Muscle layer of colon (tissue), 2 donors: ENCODE data around the gene ABCA3.
"Not testable (repeated sequence)": the region's sequence is repeated elsewhere in the genome, so short reads cannot be mapped to it uniquely, and the experiment has no call there.

Source experiments
- H3K27ac ChIP-seq: one replicate; pipeline ENCODE4 v1.7.0; 2013; ENCODE audit warnings: low read depth, mild to moderate bottlenecking, low read length, moderate library complexity
- H3K27me3 ChIP-seq, 2 donors: one replicate each; pipeline ENCODE4 v1.7.0; 2013; ENCODE audit warnings: low read length in 2 of 2, mild to moderate bottlenecking in 2 of 2; ENCODE audit not compliant: insufficient read depth in 2 of 2, control insufficient read depth in 1 of 2
- H3K36me3 ChIP-seq: one replicate; pipeline ENCODE4 v1.7.0; 2013; ENCODE audit warnings: mild to moderate bottlenecking, low read length; ENCODE audit not compliant: insufficient read depth
- H3K4me1 ChIP-seq: one replicate; pipeline ENCODE4 v1.7.0; 2013; ENCODE audit warnings: mild to moderate bottlenecking, low read length; ENCODE audit not compliant: insufficient read depth
- H3K4me3 ChIP-seq, 2 donors: one replicate each; pipeline ENCODE4 v1.7.0; 2013; ENCODE audit warnings: low read length in 2 of 2, low read depth in 1 of 2, mild to moderate bottlenecking in 1 of 2, moderate library complexity in 1 of 2
- H3K9ac ChIP-seq: one replicate; pipeline ENCODE4 v1.7.0; 2013; ENCODE audit warnings: low read length
- H3K9me3 ChIP-seq: one replicate; pipeline ENCODE4 v1.7.0; 2013; ENCODE audit warnings: mild to moderate bottlenecking, low read length
- donor health status: abdominal sarcoma.
- donor health status: Adenocarcinoma of cecum.

Gene ABCA3

GRCh38 chr16:2243781-2244180 lies 96.7 kb downstream of the ABCA3 start:
- Histone ChIP-seq H3K36me3 (peaks cover 50% of the 10 kb centered on the region), H3K4me3 (no peak overlapping the region), H3K27me3 (no peaks in the 10 kb centered on the region), H3K9me3 (no peaks in the 10 kb centered on the region), H3K27ac (no peak overlapping the region), H3K4me1 (no peaks in the 10 kb centered on the region), H3K9ac (no peak overlapping the region)

GRCh38 chr16:2243031-2243528 lies 97.4 kb downstream of the ABCA3 start:
- Histone ChIP-seq H3K27me3 (peaks cover 0 to 4% of the 10 kb centered on the region in 2 donors), H3K27ac (no peak overlapping the region), H3K9me3 (no peaks in the 10 kb centered on the region), H3K4me1 (no peaks in the 10 kb centered on the region), H3K9ac (no peak overlapping the region), H3K36me3 (peaks cover 50% of the 10 kb centered on the region), H3K4me3 (no peak overlapping the region)

- Histone ChIP-seq H3K9me3 (no peaks in the 10 kb centered on the region), H3K9ac (no peak overlapping the region), H3K4me1 (no peaks in the 10 kb centered on the region), H3K4me3 (no peak overlapping the region), H3K27me3 (peaks cover 0 to 9% of the 10 kb centered on the region in 2 donors), H3K36me3 (peaks cover 50% of the 10 kb centered on the region), H3K27ac (no peak overlapping the region)
Measured at GRCh38 chr16:2242598-2242997, 97.9 kb downstream of the ABCA3 start.

GRCh38 chr16:2240331-2240730 lies 100.2 kb downstream of the ABCA3 start:
- not testable (repeated sequence) for H3K27ac ChIP-seq, H3K4me3 ChIP-seq, H3K9me3 ChIP-seq, H3K9ac ChIP-seq
- H3K4me1 ChIP-seq: peaks cover 12% of the 10 kb centered on the region
- peaks cover 8 to 30% of the 10 kb centered on the region in 2 donors for H3K27me3 ChIP-seq
- peaks cover 39% of the 10 kb centered on the region for H3K36me3 ChIP-seq

- peaks cover 8 to 30% of the 10 kb centered on the region in 2 donors for H3K27me3 ChIP-seq
- H3K4me1 ChIP-seq: peaks cover 12% of the 10 kb centered on the region
- H3K27ac ChIP-seq: no peak overlapping the region
- H3K4me3 ChIP-seq: no peak overlapping the region
- no peak overlapping the region for H3K9ac ChIP-seq
- H3K36me3 ChIP-seq: peaks cover 38% of the 10 kb centered on the region
- H3K9me3 ChIP-seq: no peaks in the 10 kb centered on the region
Measured at GRCh38 chr16:2238838-2239675, 101.5 kb downstream of the ABCA3 start.

- Histone ChIP-seq H3K4me3 (no peak overlapping the region), H3K4me1 (peaks cover 12% of the 10 kb centered on the region), H3K27me3 (peaks cover 8 to 37% of the 10 kb centered on the region in 2 donors), H3K9ac (no peak overlapping the region), H3K9me3 (no peaks in the 10 kb centered on the region), H3K27ac (no peak overlapping the region), H3K36me3 (peaks cover 38% of the 10 kb centered on the region)
Measured at GRCh38 chr16:2238150-2238837, 102.2 kb downstream of the ABCA3 start.

- peaks cover 8 to 38% of the 10 kb centered on the region in 2 donors for H3K27me3 ChIP-seq
- H3K9ac ChIP-seq: no peak overlapping the region
- no peak overlapping the region for H3K4me3 ChIP-seq
- no peak overlapping the region for H3K27ac ChIP-seq
- peaks cover 12% of the 10 kb centered on the region for H3K4me1 ChIP-seq
- H3K9me3 ChIP-seq: no peaks in the 10 kb centered on the region
- H3K36me3 ChIP-seq: peaks cover 38% of the 10 kb centered on the region
Measured at GRCh38 chr16:2237493-2238149, 102.9 kb downstream of the ABCA3 start.

GRCh38 chr16:2237102-2237482 lies 103.4 kb downstream of the ABCA3 start:
- Histone ChIP-seq H3K27me3 (peaks cover 8 to 43% of the 10 kb centered on the region in 2 donors), H3K27ac (no peak overlapping the region), H3K4me3 (no peak overlapping the region)

GRCh38 chr16:2236337-2237101 lies 104.0 kb downstream of the ABCA3 start, which contains the start of gene DNASE1L2:
Gene DNASE1L2, plus strand, starts transcription at chr16:2236444. Its CDS starts 373 bp downstream, at chr16:2236817.
- no peak within 1 kb of the TSS for H3K9ac ChIP-seq
- H3K27ac ChIP-seq: no peak within 1 kb of the TSS
- H3K4me1 ChIP-seq: peaks cover 12% of the 10 kb centered on the region
- peaks cover 44% of the 10 kb centered on the region for H3K36me3 ChIP-seq
- peaks cover 8 to 45% of the 10 kb centered on the region in 2 donors for H3K27me3 ChIP-seq
- no peak within 1 kb of the TSS for H3K4me3 ChIP-seq
- no peaks in the 10 kb centered on the region for H3K9me3 ChIP-seq

More at GRCh38 chr16:2237102-2237482, 103.4 kb downstream of the ABCA3 start:
- H3K9me3 ChIP-seq: no peaks in the 10 kb centered on the region
- peaks cover 12% of the 10 kb centered on the region for H3K4me1 ChIP-seq
- H3K36me3 ChIP-seq: peaks cover 38% of the 10 kb centered on the region
- H3K9ac ChIP-seq: no peak overlapping the region

GRCh38 chr16:2235695-2236336 lies 104.7 kb downstream of the ABCA3 start:
- no peaks in the 10 kb centered on the region for H3K9me3 ChIP-seq
- H3K27ac ChIP-seq: no peak overlapping the region
- peaks cover 8 to 45% of the 10 kb centered on the region in 2 donors for H3K27me3 ChIP-seq
- peaks cover 49% of the 10 kb centered on the region for H3K36me3 ChIP-seq
- H3K9ac ChIP-seq: no peak overlapping the region
- no peak overlapping the region for H3K4me3 ChIP-seq
- peaks cover 12% of the 10 kb centered on the region for H3K4me1 ChIP-seq
